ENCODE data around the gene RASGRP4. TPM values are rescaled to one million over a fixed set of nuclear protein-coding genes. Genes with fewer than 3 reads are reported as not detected.

Gene RASGRP4
- total and polyA plus RNA-seq, 10 of the 15 experiments (the other 5 are each of a cell fraction or from before 2014, with no cell fraction given) = 0.24 to 7.4 (median 3.3) TPM

DNA sequence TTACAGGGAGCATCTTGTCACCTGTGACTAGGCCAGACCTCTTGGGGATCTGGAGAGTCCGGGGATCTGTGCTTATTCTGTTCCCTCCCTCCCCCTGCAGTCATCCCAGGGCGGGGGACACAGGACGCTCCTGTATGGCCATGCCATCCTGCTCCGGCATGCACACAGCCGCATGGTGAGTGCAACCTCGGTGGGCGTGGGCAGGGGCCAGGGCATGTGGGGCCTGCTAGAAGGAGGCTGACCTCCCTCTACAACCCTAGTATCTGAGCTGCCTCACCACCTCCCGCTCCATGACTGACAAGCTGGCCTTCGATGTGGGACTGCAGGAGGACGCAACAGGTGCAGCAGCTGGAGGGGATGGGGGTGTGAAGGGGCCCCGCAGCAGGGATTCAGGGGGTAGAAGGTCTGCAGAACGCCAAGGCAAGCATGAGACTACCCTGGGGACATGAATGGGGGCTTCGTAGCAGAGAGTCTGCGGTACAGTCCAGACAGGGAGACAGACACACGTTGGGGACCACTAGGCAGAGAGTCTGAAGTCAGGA lies 17.5 kb upstream of the RASGRP4 start:
- no peaks in the 10 kb centered on the region for H3K36me3 ChIP-seq (ENCODE audit: control insufficient read depth in 2 of 2, insufficient read depth in 2 of 2, low read length in 1 of 2)
- in situ Hi-C loops (cut with MboI) (no loop called here), intact Hi-C loops (cut with micrococcal nuclease; ENCODE audit: unreplicated experiment) (no loop called here)
- no TSS peak for BruUV-seq (replicated peaks)
- POLR2A ChIA-PET = no interaction called here
- H3K4me2 ChIP-seq (ENCODE audit: control insufficient read depth, insufficient read depth) = no peak overlapping the region
- DNase-seq (ENCODE audit: low read depth, low spot score) = no peak
- H3K27me3 ChIP-seq (replicated peaks in 1 of 2; ENCODE audit: control insufficient read depth in 2 of 2, insufficient read depth in 2 of 2, low read length in 1 of 2) = no peaks in the 10 kb centered on the region
- H4K20me1 ChIP-seq (ENCODE audit: control insufficient read depth, insufficient read depth) = no peaks in the 10 kb centered on the region
- no peak overlapping the region for H2AFZ ChIP-seq (ENCODE audit: control insufficient read depth, low read depth, low read length)
- no peak overlapping the region for H3K4me3 ChIP-seq
- RAD21 ChIA-PET (ENCODE audit: unreplicated experiment) = no interaction called here
- SMC1A ChIA-PET (ENCODE audit: uncharacterized antibody, unreplicated experiment) = no interaction called here
- H3K27ac ChIP-seq (ENCODE audit: control insufficient read depth, insufficient read depth) = no peak overlapping the region
- no peaks in the 10 kb centered on the region for H3K9me3 ChIP-seq (replicated peaks; ENCODE audit: control insufficient read depth, insufficient read depth, low read length)
- CTCF ChIA-PET = no interaction called here
- TF ChIP-seq USF1 (IDR thresholded peaks at IDR 0.05; ENCODE audit: borderline replicate concordance, extremely low read length, insufficient read depth, low read depth, low read length) (no peak), CHD1 (IDR thresholded peaks at IDR 0.05; ENCODE audit: low read depth, low read length) (no peak), HDAC2 (IDR thresholded peaks at IDR 0.05) (no peak), ZNF687 (IDR thresholded peaks at IDR 0.05) (no peak), MTA3 (IDR thresholded peaks at IDR 0.05; ENCODE audit: borderline replicate concordance, low read length) (no peak)
- TF ChIP-seq, protein P1, sequence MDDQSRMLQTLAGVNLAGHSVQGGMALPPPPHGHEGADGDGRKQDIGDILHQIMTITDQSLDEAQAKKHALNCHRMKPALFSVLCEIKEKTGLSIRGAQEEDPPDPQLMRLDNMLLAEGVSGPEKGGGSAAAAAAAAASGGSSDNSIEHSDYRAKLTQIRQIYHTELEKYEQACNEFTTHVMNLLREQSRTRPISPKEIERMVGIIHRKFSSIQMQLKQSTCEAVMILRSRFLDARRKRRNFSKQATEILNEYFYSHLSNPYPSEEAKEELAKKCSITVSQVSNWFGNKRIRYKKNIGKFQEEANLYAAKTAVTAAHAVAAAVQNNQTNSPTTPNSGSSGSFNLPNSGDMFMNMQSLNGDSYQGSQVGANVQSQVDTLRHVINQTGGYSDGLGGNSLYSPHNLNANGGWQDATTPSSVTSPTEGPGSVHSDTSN (IDR thresholded peaks at IDR 0.05; ENCODE audit: insufficient replicate concordance, low read depth, low read length) = no peak
- TF ChIP-seq, protein P2, sequence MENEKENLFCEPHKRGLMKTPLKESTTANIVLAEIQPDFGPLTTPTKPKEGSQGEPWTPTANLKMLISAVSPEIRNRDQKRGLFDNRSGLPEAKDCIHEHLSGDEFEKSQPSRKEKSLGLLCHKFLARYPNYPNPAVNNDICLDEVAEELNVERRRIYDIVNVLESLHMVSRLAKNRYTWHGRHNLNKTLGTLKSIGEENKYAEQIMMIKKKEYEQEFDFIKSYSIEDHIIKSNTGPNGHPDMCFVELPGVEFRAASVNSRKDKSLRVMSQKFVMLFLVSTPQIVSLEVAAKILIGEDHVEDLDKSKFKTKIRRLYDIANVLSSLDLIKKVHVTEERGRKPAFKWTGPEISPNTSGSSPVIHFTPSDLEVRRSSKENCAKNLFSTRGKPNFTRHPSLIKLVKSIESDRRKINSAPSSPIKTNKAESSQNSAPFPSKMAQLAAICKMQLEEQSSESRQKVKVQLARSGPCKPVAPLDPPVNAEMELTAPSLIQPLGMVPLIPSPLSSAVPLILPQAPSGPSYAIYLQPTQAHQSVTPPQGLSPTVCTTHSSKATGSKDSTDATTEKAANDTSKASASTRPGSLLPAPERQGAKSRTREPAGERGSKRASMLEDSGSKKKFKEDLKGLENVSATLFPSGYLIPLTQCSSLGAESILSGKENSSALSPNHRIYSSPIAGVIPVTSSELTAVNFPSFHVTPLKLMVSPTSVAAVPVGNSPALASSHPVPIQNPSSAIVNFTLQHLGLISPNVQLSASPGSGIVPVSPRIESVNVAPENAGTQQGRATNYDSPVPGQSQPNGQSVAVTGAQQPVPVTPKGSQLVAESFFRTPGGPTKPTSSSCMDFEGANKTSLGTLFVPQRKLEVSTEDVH (IDR thresholded peaks at IDR 0.05; ENCODE audit: low read depth, partially characterized antibody) = no peak
- TF ChIP-seq, protein P3, sequence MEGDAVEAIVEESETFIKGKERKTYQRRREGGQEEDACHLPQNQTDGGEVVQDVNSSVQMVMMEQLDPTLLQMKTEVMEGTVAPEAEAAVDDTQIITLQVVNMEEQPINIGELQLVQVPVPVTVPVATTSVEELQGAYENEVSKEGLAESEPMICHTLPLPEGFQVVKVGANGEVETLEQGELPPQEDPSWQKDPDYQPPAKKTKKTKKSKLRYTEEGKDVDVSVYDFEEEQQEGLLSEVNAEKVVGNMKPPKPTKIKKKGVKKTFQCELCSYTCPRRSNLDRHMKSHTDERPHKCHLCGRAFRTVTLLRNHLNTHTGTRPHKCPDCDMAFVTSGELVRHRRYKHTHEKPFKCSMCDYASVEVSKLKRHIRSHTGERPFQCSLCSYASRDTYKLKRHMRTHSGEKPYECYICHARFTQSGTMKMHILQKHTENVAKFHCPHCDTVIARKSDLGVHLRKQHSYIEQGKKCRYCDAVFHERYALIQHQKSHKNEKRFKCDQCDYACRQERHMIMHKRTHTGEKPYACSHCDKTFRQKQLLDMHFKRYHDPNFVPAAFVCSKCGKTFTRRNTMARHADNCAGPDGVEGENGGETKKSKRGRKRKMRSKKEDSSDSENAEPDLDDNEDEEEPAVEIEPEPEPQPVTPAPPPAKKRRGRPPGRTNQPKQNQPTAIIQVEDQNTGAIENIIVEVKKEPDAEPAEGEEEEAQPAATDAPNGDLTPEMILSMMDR (IDR thresholded peaks at IDR 0.05 in 2 of 3, conservative IDR thresholded peaks at IDR 0.05 in 1 of 3; ENCODE audit: control insufficient read depth in 2 of 3, extremely low read depth in 1 of 3, insufficient read depth in 1 of 3, low read depth in 3 of 3, low read length in 3 of 3) = no peak
- no peak for ATAC-seq
- WGBS (ENCODE audit: insufficient coverage, insufficient replicate concordance, low lambda C conversion rate, missing lambda C conversion rate) = 52% methylated on average over 15 of the region's 15 CpGs
- no peaks in the 10 kb centered on the region for H3K79me2 ChIP-seq (ENCODE audit: control insufficient read depth, insufficient read depth, low read length)
- H3K9ac ChIP-seq (ENCODE audit: control insufficient read depth, insufficient read depth, low read length) = no peak overlapping the region
- no peaks in the 10 kb centered on the region for H3K4me1 ChIP-seq (ENCODE audit: control insufficient read depth, insufficient read depth, low read length)
- no peak for FAIRE-seq

All from GM12878 (cell line).